H1 (cell line): ENCODE data around the gene MAP2K5. TPM values are rescaled to one million over a fixed set of nuclear protein-coding genes. Genes with fewer than 3 reads are reported as not detected.

Experiments used
- CBX8 ChIP-seq: fragments of 300-800, 300-1000 bp; sonication (generic); IDR thresholded peaks from 2 replicates; pipeline ENCODE4 v1.7.1; 2016; ENCODE audit warnings: low read depth, low read length, borderline replicate concordance
- CHD2 ChIP-seq: IDR thresholded peaks from 2 replicates; pipeline ENCODE4 v1.6.1; 2012; ENCODE audit warnings: low read length, improper control_type of control experiment
- CHD7 ChIP-seq: fragments of 300-600 bp; sonication (generic); IDR thresholded peaks from 2 replicates; pipeline ENCODE4 v1.7.1; 2012; ENCODE audit warnings: low read length, moderate library complexity, mild to moderate bottlenecking, inconsistent platforms; ENCODE audit not compliant: insufficient replicate concordance
- CREB1 ChIP-seq: IDR thresholded peaks from 2 replicates; pipeline ENCODE4 v1.6.1; 2012; ENCODE audit warnings: inconsistent platforms
- EP300 ChIP-seq, 2 experiments: IDR thresholded peaks; 1 replicate in 1 of 2; 2 replicates in 1 of 2; pipeline ENCODE4 v1.6.1; 2011 to 2012; ENCODE audit warnings: low read depth in 2 of 2, low read length in 2 of 2, mild to moderate bottlenecking in 2 of 2, borderline replicate concordance in 1 of 2, inconsistent platforms in 1 of 2, moderate library complexity in 1 of 2
- GTF2F1 ChIP-seq: IDR thresholded peaks from 2 replicates; pipeline ENCODE4 v1.6.1; 2012; ENCODE audit warnings: low read depth, low read length, improper control_type of control experiment, borderline replicate concordance
- JUND ChIP-seq: IDR thresholded peaks from 2 replicates; pipeline ENCODE4 v1.6.1; 2011; ENCODE audit warnings: mild to moderate bottlenecking, improper control_type of control experiment, low read length
- KDM5A ChIP-seq: fragments of 200-600 bp; IDR thresholded peaks from 2 replicates; pipeline ENCODE4 v1.7.1; 2012; ENCODE audit warnings: mild to moderate bottlenecking, low read length, inconsistent platforms, mixed read lengths
- MAX ChIP-seq: IDR thresholded peaks from 2 replicates; pipeline ENCODE4 v1.6.1; 2012; ENCODE audit warnings: inconsistent platforms
- POLR2AphosphoS5 ChIP-seq: IDR thresholded peaks from 2 replicates; pipeline ENCODE4 v1.6.1; 2011; ENCODE audit warnings: low read depth, low read length
- POU5F1 ChIP-seq: IDR thresholded peaks from 2 replicates; pipeline ENCODE4 v1.6.1; 2011; ENCODE audit warnings: low read depth, mild to moderate bottlenecking, low read length, moderate library complexity
- RBBP5 ChIP-seq: IDR thresholded peaks from 2 replicates; pipeline ENCODE4 v1.7.1; 2012; ENCODE audit warnings: low read depth, mild to moderate bottlenecking, inconsistent platforms, low read length, moderate library complexity, borderline replicate concordance
- TCF12 ChIP-seq: IDR thresholded peaks from 2 replicates; pipeline ENCODE4 v1.6.1; 2011; ENCODE audit warnings: low read depth, mild to moderate bottlenecking, low read length
- polyA plus RNA-seq, 7 experiments: library from polyadenylated mRNA; depleted of rRNA in 3 of 7; stranded (reverse) in 5 of 7; unstranded in 2 of 7; fragments of >200 nt in 5 of 7; fragments of 200-250 nt in 2 of 7; gene quantifications; 1 replicate in 5 of 7; 2 replicates in 1 of 7; 4 replicates in 1 of 7; pipeline versions ENCODE4 v1.2.1 to v1.2.3, GENCODE V29; 2011 to 2013; ENCODE audit warnings: missing spikeins in 2 of 7, mixed read lengths in 2 of 7
- total RNA-seq: library from RNA; stranded (reverse); fragmentation: NEBNext Ultra II Directional; extraction: Animal tissue kit (Norgen Biotek cat#: 25700); gene quantifications from 2 replicates; pipeline ENCODE4 v1.2.1, GENCODE V29; 2021

MAP2K5 gene
- total and polyA plus RNA-seq, 2 of the 8 experiments (the other 6 are each of a cell fraction or from before 2014, with no cell fraction given): 4.4 to 15.8 TPM

DNA sequence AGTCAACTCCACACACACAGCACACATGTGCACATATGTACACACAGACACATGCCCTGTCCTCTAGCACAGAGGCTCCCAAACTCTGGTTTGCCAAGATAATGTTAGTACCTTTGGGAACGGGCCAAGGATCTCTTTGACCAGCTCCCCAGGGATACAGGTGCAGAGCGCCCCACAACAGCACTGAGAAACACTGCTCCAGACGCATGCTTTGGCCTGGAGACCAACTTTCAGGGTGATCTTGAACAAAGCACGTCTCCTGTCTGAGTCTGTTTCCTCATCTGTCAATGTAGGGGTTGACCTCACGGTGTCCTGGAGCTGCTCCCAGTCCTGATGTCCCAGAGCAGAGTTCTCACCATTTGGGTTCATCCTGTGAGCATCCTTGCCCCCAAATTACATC, 266.9 kb downstream of the MAP2K5 start (continued):
- TF ChIP-seq CHD7 (no peak), CREB1 (no peak), JUND (no peak), KDM5A (no peak), EP300 (IDR thresholded peaks at IDR 0.05; ENCODE audit: borderline replicate concordance in 1 of 2, low read depth in 2 of 2, low read length in 2 of 2) (no peak), CHD2 (no peak), MAX (no peak), CBX8 (no peak), GTF2F1 (no peak), TCF12 (no peak), RBBP5 (no peak), POLR2AphosphoS5 (no peak), POU5F1 (no peak)
